ENCODE data around the gene TYRP1.

TYRP1 gene

GRCh38 chr9:12717907-12718306 is 24.7 kb downstream of the TYRP1 start:
- TF ChIP-seq, protein P1, sequence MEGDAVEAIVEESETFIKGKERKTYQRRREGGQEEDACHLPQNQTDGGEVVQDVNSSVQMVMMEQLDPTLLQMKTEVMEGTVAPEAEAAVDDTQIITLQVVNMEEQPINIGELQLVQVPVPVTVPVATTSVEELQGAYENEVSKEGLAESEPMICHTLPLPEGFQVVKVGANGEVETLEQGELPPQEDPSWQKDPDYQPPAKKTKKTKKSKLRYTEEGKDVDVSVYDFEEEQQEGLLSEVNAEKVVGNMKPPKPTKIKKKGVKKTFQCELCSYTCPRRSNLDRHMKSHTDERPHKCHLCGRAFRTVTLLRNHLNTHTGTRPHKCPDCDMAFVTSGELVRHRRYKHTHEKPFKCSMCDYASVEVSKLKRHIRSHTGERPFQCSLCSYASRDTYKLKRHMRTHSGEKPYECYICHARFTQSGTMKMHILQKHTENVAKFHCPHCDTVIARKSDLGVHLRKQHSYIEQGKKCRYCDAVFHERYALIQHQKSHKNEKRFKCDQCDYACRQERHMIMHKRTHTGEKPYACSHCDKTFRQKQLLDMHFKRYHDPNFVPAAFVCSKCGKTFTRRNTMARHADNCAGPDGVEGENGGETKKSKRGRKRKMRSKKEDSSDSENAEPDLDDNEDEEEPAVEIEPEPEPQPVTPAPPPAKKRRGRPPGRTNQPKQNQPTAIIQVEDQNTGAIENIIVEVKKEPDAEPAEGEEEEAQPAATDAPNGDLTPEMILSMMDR (conservative IDR thresholded peaks at IDR 0.05; ENCODE audit: low read depth, low read length), result no peak
- H3K4me3 ChIP-seq (ENCODE audit: low read depth, low read length), result no peak overlapping the region
- no peak for DNase-seq (ENCODE audit: low read depth)

DNA sequence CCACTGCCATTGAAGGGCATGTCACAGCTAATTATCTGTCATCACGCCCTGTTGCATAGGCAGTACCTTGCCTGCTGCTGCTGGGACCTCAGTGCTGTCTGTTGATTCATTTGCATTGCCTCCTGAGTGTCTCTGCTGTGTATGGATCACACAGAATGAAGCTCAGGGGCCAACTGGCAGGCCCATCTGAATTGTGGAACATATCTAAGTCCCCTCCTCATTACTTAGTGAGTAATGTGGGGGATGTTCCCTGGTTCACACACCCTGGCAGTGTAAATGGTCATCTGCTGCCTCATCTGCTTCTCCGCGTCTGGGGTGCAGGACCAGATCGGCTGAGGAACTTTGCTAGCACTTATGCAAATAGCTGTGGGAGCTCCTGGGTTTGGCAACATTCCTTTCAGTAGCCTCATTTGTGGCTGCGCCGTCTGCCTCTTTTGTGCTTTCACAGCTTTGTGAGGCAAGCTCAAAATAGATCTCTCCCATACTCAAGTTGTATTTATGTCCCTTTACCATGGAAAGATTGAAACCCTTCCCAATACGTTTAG is 25.4 kb downstream of the TYRP1 start:
- no peak overlapping the region for H3K4me3 ChIP-seq (ENCODE audit: low read depth, low read length)
- TF ChIP-seq, protein P1 (conservative IDR thresholded peaks at IDR 0.05; ENCODE audit: low read depth, low read length), result no peak
- DNase-seq (ENCODE audit: low read depth), result peak; percentile 70

- TF ChIP-seq, protein P1 (conservative IDR thresholded peaks at IDR 0.05; ENCODE audit: low read depth, low read length), result peak; percentile 59
- no peak overlapping the region for H3K4me3 ChIP-seq (ENCODE audit: low read depth, low read length)
- DNase-seq (ENCODE audit: low read depth), result peak; percentile 73
Measured at GRCh38 chr9:12719431-12719830, 26.2 kb downstream of the TYRP1 start.

- no peak overlapping the region for H3K4me3 ChIP-seq (ENCODE audit: low read depth, low read length)
- TF ChIP-seq, protein P1 (conservative IDR thresholded peaks at IDR 0.05; ENCODE audit: low read depth, low read length), result no peak
- no peak for DNase-seq (ENCODE audit: low read depth)
Measured at GRCh38 chr9:12720551-12720950, 27.4 kb downstream of the TYRP1 start.

GRCh38 chr9:12722131-12722530 is 28.9 kb downstream of the TYRP1 start:
- no peak overlapping the region for H3K4me3 ChIP-seq (ENCODE audit: low read depth, low read length)
- peak; percentile 15 for DNase-seq (ENCODE audit: low read depth)
- TF ChIP-seq, protein P1 (conservative IDR thresholded peaks at IDR 0.05; ENCODE audit: low read depth, low read length), result no peak

- no peak overlapping the region for H3K4me3 ChIP-seq (ENCODE audit: low read depth, low read length)
- TF ChIP-seq, protein P1 (conservative IDR thresholded peaks at IDR 0.05; ENCODE audit: low read depth, low read length), result peak; percentile 53
- DNase-seq (ENCODE audit: low read depth), result peak; percentile 57
Measured at GRCh38 chr9:12723409-12724028, 30.3 kb downstream of the TYRP1 start.

GRCh38 chr9:12726795-12727194 is 33.6 kb downstream of the TYRP1 start:
- DNase-seq (ENCODE audit: low read depth), result no peak
- TF ChIP-seq, protein P1 (conservative IDR thresholded peaks at IDR 0.05; ENCODE audit: low read depth, low read length), result no peak
- H3K4me3 ChIP-seq (ENCODE audit: low read depth, low read length), result no peak overlapping the region

All from choroid plexus epithelial cell (primary cell).